ENCODE measurements around the gene PDF. TPM values are rescaled to one million over a fixed set of nuclear protein-coding genes. Genes with fewer than 3 reads are reported as not detected.

The PDF gene
- total and polyA plus RNA-seq, 2 donors (not counting 1 experiment from before 2014, with no cell fraction given) = 5.5 to 9.6 TPM

DNA sequence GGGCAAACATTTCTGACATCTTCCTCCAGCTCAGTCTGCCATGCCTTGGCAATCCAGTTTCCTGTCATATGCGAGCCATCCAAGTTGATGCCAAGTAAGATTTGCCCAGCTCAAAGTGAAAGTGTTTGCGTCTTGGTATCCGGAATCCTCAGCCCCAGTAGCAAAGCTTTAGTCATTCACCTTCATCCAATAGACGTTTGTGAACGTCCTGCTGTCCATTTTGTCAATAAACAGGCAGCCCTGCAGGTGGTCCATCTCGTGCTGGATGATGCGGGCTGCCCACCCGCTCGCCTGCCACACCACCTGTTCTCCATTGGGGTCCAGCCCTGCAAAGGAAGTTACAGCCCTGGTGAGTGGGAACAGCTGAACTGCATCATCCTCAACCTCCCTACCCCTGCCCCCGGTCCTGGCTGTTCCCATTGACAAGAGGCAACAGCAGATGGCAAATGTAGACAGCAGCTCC lies 1.5 kb downstream of the PDF start:
- Histone ChIP-seq H2AFZ (ENCODE audit: insufficient read depth, low read depth, low read length, poor library complexity, severe bottlenecking) (no peak overlapping the region), H3K27me3 (replicated peaks in 1 of 4; ENCODE audit: control extremely low read depth in 1 of 4, control insufficient read depth in 3 of 4, insufficient read depth in 4 of 4, low read length in 3 of 4) (no peaks in the 10 kb centered on the region), H4K20me1 (ENCODE audit: control insufficient read depth, insufficient read depth, low read length, poor library complexity, severe bottlenecking) (peaks cover 38% of the 10 kb centered on the region), H3K4me1 (ENCODE audit: control insufficient read depth in 2 of 2, insufficient read depth in 2 of 2, low read length in 2 of 2) (peaks cover 15 to 32% of the 10 kb centered on the region in 2 donors), H3K4me2 (replicated peaks; ENCODE audit: low read depth, low read length, poor library complexity, severe bottlenecking) (peak overlapping the region; percentile 83), H3K9ac (ENCODE audit: low read length) (no peak overlapping the region), H3K79me2 (ENCODE audit: control insufficient read depth, insufficient read depth, low read length) (peaks cover 71% of the 10 kb centered on the region), H3K4me3 (ENCODE audit: control extremely low read depth in 1 of 5, extremely low read depth in 1 of 5, insufficient read depth in 1 of 5, low read depth in 2 of 5, low read length in 4 of 5) (peak overlapping the region in 1 of 5 experiments; percentile 88), H3K9me3 (ENCODE audit: control extremely low read depth in 1 of 3, control insufficient read depth in 2 of 3, insufficient read depth in 1 of 3, low read length in 2 of 3) (no peaks in the 10 kb centered on the region), H3K36me3 (replicated peaks in 1 of 2; ENCODE audit: control extremely low read depth in 1 of 2, control insufficient read depth in 1 of 2, extremely low read depth in 1 of 2, insufficient read depth in 2 of 2, low read length in 1 of 2) (peaks cover 1 to 48% of the 10 kb centered on the region in 2 experiments), H3K27ac (ENCODE audit: low read length in 2 of 2) (no peak overlapping the region)
- Mint-ChIP-seq H3K27ac (peak overlapping the region; percentile 72), H3K27me3 (no peaks in the 10 kb centered on the region), H3K9me3 (ENCODE audit: insufficient read depth) (no peaks in the 10 kb centered on the region), H3K4me1 (peaks cover 35% of the 10 kb centered on the region), H3K4me3 (peak overlapping the region; percentile 76)
- DNase-seq (no peak), ATAC-seq (ENCODE audit: low read depth) (no peak)
- POLR2A ChIA-PET = interaction anchor here (2.5 kb wide), 1 partner anchor 10 kb away, joined by 11 read pairs; the partner anchor contains the start of genes COG8 and NIP7
- no peak for TF ChIP-seq EZH2 (IDR thresholded peaks at IDR 0.05; ENCODE audit: borderline replicate concordance, insufficient read depth, low read depth, low read length, poor library complexity, severe bottlenecking)
- TF ChIP-seq, protein P1, sequence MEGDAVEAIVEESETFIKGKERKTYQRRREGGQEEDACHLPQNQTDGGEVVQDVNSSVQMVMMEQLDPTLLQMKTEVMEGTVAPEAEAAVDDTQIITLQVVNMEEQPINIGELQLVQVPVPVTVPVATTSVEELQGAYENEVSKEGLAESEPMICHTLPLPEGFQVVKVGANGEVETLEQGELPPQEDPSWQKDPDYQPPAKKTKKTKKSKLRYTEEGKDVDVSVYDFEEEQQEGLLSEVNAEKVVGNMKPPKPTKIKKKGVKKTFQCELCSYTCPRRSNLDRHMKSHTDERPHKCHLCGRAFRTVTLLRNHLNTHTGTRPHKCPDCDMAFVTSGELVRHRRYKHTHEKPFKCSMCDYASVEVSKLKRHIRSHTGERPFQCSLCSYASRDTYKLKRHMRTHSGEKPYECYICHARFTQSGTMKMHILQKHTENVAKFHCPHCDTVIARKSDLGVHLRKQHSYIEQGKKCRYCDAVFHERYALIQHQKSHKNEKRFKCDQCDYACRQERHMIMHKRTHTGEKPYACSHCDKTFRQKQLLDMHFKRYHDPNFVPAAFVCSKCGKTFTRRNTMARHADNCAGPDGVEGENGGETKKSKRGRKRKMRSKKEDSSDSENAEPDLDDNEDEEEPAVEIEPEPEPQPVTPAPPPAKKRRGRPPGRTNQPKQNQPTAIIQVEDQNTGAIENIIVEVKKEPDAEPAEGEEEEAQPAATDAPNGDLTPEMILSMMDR (IDR thresholded peaks at IDR 0.05) = no peak
- intact Hi-C loops (cut with micrococcal nuclease) = no loop called here
- CTCF ChIA-PET = interaction anchor here (0.7 to 1.2 kb wide), 3 partner anchors 10 to 23 kb away, joined by 3 to 5 read pairs (median 3); no protein-coding TSS in a partner anchor
- WGBS (ENCODE audit: insufficient coverage) = 75% methylated on average over 10 of the region's 10 CpGs

DNA sequence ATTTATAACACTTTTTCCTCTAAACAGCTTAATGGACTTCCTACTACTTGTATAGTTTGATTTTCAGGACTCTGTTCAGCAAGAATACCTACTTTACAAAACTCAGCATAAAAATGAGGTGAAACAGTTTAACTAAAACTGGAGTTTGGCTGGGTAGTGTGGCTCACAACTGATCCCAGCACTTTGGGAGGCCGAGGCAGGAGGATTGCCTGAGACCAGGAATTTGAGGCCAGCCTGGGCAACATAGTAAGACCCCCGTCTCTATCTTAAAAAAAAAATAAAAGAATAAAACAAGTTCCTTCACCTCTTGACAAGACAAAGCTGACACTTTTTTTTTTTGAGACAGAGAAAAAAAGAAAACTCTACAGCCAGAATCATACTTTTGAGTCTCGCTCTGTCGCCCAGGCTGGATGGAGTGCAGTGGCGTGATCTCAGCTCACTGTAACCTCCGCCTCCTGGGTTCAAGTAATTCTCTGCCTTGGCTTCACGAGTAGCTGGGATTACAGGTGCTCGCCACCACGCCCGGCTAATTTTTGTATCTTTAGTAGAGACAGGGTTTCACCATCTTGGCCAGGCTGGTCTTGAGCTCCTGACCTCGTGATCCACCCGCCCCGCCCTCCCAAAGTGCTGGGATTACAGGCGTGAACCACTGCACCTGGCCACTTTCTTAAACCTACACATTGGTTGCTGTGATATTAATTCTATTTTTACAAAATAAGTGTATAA lies 2.6 kb downstream of the PDF start:
- DNase-seq (no peak), ATAC-seq (ENCODE audit: low read depth) (no peak)
- peaks cover 48% of the 10 kb centered on the region for H4K20me1 ChIP-seq (ENCODE audit: control insufficient read depth, insufficient read depth, low read length, poor library complexity, severe bottlenecking)
- H3K4me1 ChIP-seq (ENCODE audit: control insufficient read depth in 2 of 2, insufficient read depth in 2 of 2, low read length in 2 of 2) = peaks cover 15 to 32% of the 10 kb centered on the region in 2 donors
- H3K36me3 ChIP-seq (replicated peaks in 1 of 2; ENCODE audit: control extremely low read depth in 1 of 2, control insufficient read depth in 1 of 2, extremely low read depth in 1 of 2, insufficient read depth in 2 of 2, low read length in 1 of 2) = peaks cover 1 to 47% of the 10 kb centered on the region in 2 experiments
- H3K9ac ChIP-seq (ENCODE audit: low read length) = no peak overlapping the region
- peak overlapping the region in 1 of 2 donors; percentile 16 for H3K27ac ChIP-seq (ENCODE audit: low read length in 2 of 2)
- H3K27me3 Mint-ChIP-seq = no peaks in the 10 kb centered on the region
- TF ChIP-seq, protein P1 (IDR thresholded peaks at IDR 0.05) = no peak
- TF ChIP-seq EZH2 (IDR thresholded peaks at IDR 0.05; ENCODE audit: borderline replicate concordance, insufficient read depth, low read depth, low read length, poor library complexity, severe bottlenecking) = no peak
- no peak overlapping the region for H3K4me3 Mint-ChIP-seq
- no peaks in the 10 kb centered on the region for H3K9me3 ChIP-seq (ENCODE audit: control extremely low read depth in 1 of 3, control insufficient read depth in 2 of 3, insufficient read depth in 1 of 3, low read length in 2 of 3)
- no peak overlapping the region for H3K27ac Mint-ChIP-seq
- WGBS (ENCODE audit: insufficient coverage) = 97% methylated on average over 5 of the region's 14 CpGs
- no peak overlapping the region for H2AFZ ChIP-seq (ENCODE audit: insufficient read depth, low read depth, low read length, poor library complexity, severe bottlenecking)
- H3K27me3 ChIP-seq (replicated peaks in 1 of 4; ENCODE audit: control extremely low read depth in 1 of 4, control insufficient read depth in 3 of 4, insufficient read depth in 4 of 4, low read length in 3 of 4) = no peaks in the 10 kb centered on the region
- H3K79me2 ChIP-seq (ENCODE audit: control insufficient read depth, insufficient read depth, low read length) = peaks cover 64% of the 10 kb centered on the region
- H3K9me3 Mint-ChIP-seq (ENCODE audit: insufficient read depth) = no peaks in the 10 kb centered on the region
- no peak overlapping the region for H3K4me2 ChIP-seq (replicated peaks; ENCODE audit: low read depth, low read length, poor library complexity, severe bottlenecking)
- ChIA-PET CTCF (interaction anchor here (0.7 to 1.1 kb wide), 2 partner anchors 16 to 854 kb away, joined by 4 to 5 read pairs; no protein-coding TSS in a partner anchor), POLR2A (interaction anchor here (0.7 kb wide), 1 partner anchor 137 kb away, joined by 9 read pairs; no protein-coding TSS in a partner anchor)
- peaks cover 33% of the 10 kb centered on the region for H3K4me1 Mint-ChIP-seq
- intact Hi-C loops (cut with micrococcal nuclease) = loop anchor here (1.0 kb wide), 1 partner anchor 15 kb away; no protein-coding TSS in a partner anchor
- no peak overlapping the region for H3K4me3 ChIP-seq (ENCODE audit: control extremely low read depth in 1 of 5, extremely low read depth in 1 of 5, insufficient read depth in 1 of 5, low read depth in 2 of 5, low read length in 4 of 5)

All from B cell (primary cell).